SU-DHL-6 (cell line): Measurements from ENCODE around the gene SCN4B.
"Not testable (repeated sequence)": the region's sequence is repeated elsewhere in the genome, so short reads cannot be mapped to it uniquely, and the experiment has no call there.

Experiments
- H2AFZ ChIP-seq: fragments of 200-600 bp; sonication (generic); 2 replicates; pipeline ENCODE4 v1.6.1; 2014; ENCODE audit warnings: low read depth, mild to moderate bottlenecking, moderate library complexity, mixed read lengths, antibody characterized with exemption, low read length; ENCODE audit not compliant: severe bottlenecking
- H3F3A ChIP-seq: fragments of 200-600 bp; shearing (Covaris generic); 2 replicates; pipeline ENCODE4 v1.6.0; 2016; ENCODE audit warnings: antibody characterized with exemption, mild to moderate bottlenecking; ENCODE audit not compliant: insufficient read depth
- H3K27ac ChIP-seq: fragments of 200-600 bp; sonication (generic); 2 replicates; pipeline ENCODE4 v1.5.1; 2016; ENCODE audit warnings: low read depth, mild to moderate bottlenecking, low read length, moderate library complexity, mixed read lengths
- H3K27me3 ChIP-seq: fragments of 200-600 bp; sonication (generic), shearing (Covaris generic); 2 replicates; pipeline ENCODE4 v1.6.0; 2014; ENCODE audit warnings: mild to moderate bottlenecking, low read length
- H3K36me3 ChIP-seq: fragments of 200-600 bp; sonication (generic); 2 replicates; pipeline ENCODE4 v1.6.1; 2014; ENCODE audit warnings: mild to moderate bottlenecking, low read length, mixed read lengths
- H3K4me2 ChIP-seq: fragments of 300-600, 200-600 bp; shearing (Covaris generic), sonication (generic); 2 replicates; pipeline ENCODE4 v1.6.0; 2014; ENCODE audit warnings: low read length, low read depth, mild to moderate bottlenecking; ENCODE audit not compliant: poor library complexity, severe bottlenecking
- H3K4me3 ChIP-seq: fragments of 200-600 bp; sonication (generic); 2 replicates; pipeline ENCODE4 v1.5.1; 2014; ENCODE audit warnings: antibody characterized with exemption, low read length, mild to moderate bottlenecking, mixed read lengths; ENCODE audit not compliant: insufficient read depth, poor library complexity, severe bottlenecking
- H3K79me2 ChIP-seq: fragments of 200-600 bp; sonication (generic); 2 replicates; pipeline ENCODE4 v1.6.1; 2014; ENCODE audit warnings: mild to moderate bottlenecking, low read length, moderate library complexity; ENCODE audit not compliant: insufficient read depth
- H3K9ac ChIP-seq: fragments of 200-600 bp; sonication (generic); 2 replicates; pipeline ENCODE4 v1.7.0; 2014; ENCODE audit warnings: mild to moderate bottlenecking, low read length
- H3K9me2 ChIP-seq: fragments of 200-600 bp; sonication (generic); replicated peaks from 2 replicates; pipeline ENCODE4 v1.6.1; 2014; ENCODE audit warnings: low read length; ENCODE audit not compliant: insufficient read depth
- H3K9me3 ChIP-seq: fragments of 200-600 bp; sonication (generic); 2 replicates; pipeline ENCODE4 v1.6.1; 2014; ENCODE audit warnings: low read length, mixed read lengths; ENCODE audit not compliant: insufficient read depth
- H4K20me1 ChIP-seq: fragments of 200-600 bp; sonication (generic); 2 replicates; pipeline ENCODE4 v1.6.1; 2014; ENCODE audit warnings: low read depth, mild to moderate bottlenecking, antibody characterized with exemption, low read length, moderate library complexity, mixed read lengths
- CTCF ChIP-seq: fragments of 200-600 bp; sonication (generic); IDR thresholded peaks from one replicate; pipeline ENCODE4 v1.5.1; 2017; ENCODE audit warnings: antibody characterized with exemption, mild to moderate bottlenecking, low read length, moderate library complexity; ENCODE audit not compliant: insufficient read depth, poor library complexity, severe bottlenecking
- EZH2phosphoT487 ChIP-seq: fragments of 200-600 bp; sonication (generic), shearing (Covaris generic); conservative IDR thresholded peaks from 2 replicates; pipeline ENCODE4 v1.6.1; 2018; ENCODE audit warnings: mild to moderate bottlenecking, antibody characterized with exemption, low read length, moderate library complexity, mixed read lengths

SCN4B gene

GRCh38 chr11:118184784-118185579 lies 32.4 kb upstream of the SCN4B start:
- no peaks in the 10 kb centered on the region for H3K9me3 ChIP-seq
- no peaks in the 10 kb centered on the region for H3F3A ChIP-seq
- H3K79me2 ChIP-seq = no peaks in the 10 kb centered on the region
- H3K27ac ChIP-seq = no peak overlapping the region
- H4K20me1 ChIP-seq = no peaks in the 10 kb centered on the region
- no peak overlapping the region for H3K4me3 ChIP-seq
- H3K27me3 ChIP-seq = no peaks in the 10 kb centered on the region
- no peaks in the 10 kb centered on the region for H3K36me3 ChIP-seq
- TF ChIP-seq EZH2phosphoT487 = no peak
- H3K4me2 ChIP-seq = no peak overlapping the region
- no peaks in the 10 kb centered on the region for H3K9me2 ChIP-seq
- no peak overlapping the region for H3K9ac ChIP-seq
- no peak overlapping the region for H2AFZ ChIP-seq

- not testable (repeated sequence) for H3K4me3 ChIP-seq, H3K9me2 ChIP-seq, H3K9me3 ChIP-seq, H3K9ac ChIP-seq, H3K27ac ChIP-seq, H4K20me1 ChIP-seq, H3K4me2 ChIP-seq, H3F3A ChIP-seq, H3K79me2 ChIP-seq, H3K36me3 ChIP-seq, H3K27me3 ChIP-seq, H2AFZ ChIP-seq
Observed at GRCh38 chr11:118183691-118184090, 31.1 kb upstream of the SCN4B start.

GRCh38 chr11:118180300-118180703 lies 27.7 kb upstream of the SCN4B start:
- Histone ChIP-seq H3K36me3 (no peaks in the 10 kb centered on the region), H3F3A (no peaks in the 10 kb centered on the region), H3K9me2 (no peaks in the 10 kb centered on the region), H3K79me2 (no peaks in the 10 kb centered on the region), H4K20me1 (no peaks in the 10 kb centered on the region), H2AFZ (no peak overlapping the region), H3K4me2 (no peak overlapping the region), H3K9me3 (no peaks in the 10 kb centered on the region), H3K27ac (no peak overlapping the region), H3K9ac (no peak overlapping the region), H3K27me3 (no peaks in the 10 kb centered on the region), H3K4me3 (no peak overlapping the region)
- TF ChIP-seq EZH2phosphoT487 (no peak), CTCF (no peak)

- H3K9ac ChIP-seq = no peak overlapping the region
- TF ChIP-seq CTCF = no peak
- no peak for TF ChIP-seq EZH2phosphoT487
- no peak overlapping the region for H3K27ac ChIP-seq
- no peaks in the 10 kb centered on the region for H4K20me1 ChIP-seq
- H3K27me3 ChIP-seq = no peaks in the 10 kb centered on the region
- no peaks in the 10 kb centered on the region for H3K9me3 ChIP-seq
- no peak overlapping the region for H2AFZ ChIP-seq
- H3K4me2 ChIP-seq = no peak overlapping the region
- H3K4me3 ChIP-seq = no peak overlapping the region
- H3F3A ChIP-seq = no peaks in the 10 kb centered on the region
- H3K9me2 ChIP-seq = no peaks in the 10 kb centered on the region
- H3K36me3 ChIP-seq = no peaks in the 10 kb centered on the region
- no peaks in the 10 kb centered on the region for H3K79me2 ChIP-seq
Observed at GRCh38 chr11:118176778-118177134, 24.1 kb upstream of the SCN4B start.
